ENCODE measurements around the gene FGF7. TPM values are rescaled to one million over a fixed set of nuclear protein-coding genes. Genes with fewer than 3 reads are reported as not detected.

Gene FGF7
- total and polyA plus RNA-seq, 10 of the 15 experiments (the other 5 are each of a cell fraction or from before 2014, with no cell fraction given) = 0.08 TPM; not detected in 9

DNA sequence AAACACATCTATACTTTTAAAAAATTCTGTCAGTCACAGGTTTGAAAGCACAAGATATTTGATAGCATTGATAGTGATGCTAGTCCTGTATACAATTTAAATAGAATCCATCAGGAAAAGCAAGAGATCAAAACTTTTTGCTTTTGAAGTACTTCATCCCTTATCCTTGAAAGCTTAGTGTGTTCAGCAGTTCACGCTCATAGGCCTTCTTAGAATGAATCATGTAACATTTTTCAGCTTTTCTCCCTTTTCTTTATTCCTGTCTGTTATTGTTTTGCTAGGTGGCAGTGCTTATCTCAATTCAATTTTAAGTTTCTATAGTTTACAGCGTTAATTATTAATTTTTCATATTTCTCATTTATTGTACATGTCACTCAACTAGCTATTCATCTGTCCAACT lies 69.1 kb downstream of the FGF7 start (continued):
- TF ChIP-seq ZNF592 (IDR thresholded peaks at IDR 0.05) (no peak), BCLAF1 (IDR thresholded peaks at IDR 0.05) (no peak), SREBF2 (IDR thresholded peaks at IDR 0.05; ENCODE audit: low read length) (no peak)
- TF ChIP-seq, protein P1, sequence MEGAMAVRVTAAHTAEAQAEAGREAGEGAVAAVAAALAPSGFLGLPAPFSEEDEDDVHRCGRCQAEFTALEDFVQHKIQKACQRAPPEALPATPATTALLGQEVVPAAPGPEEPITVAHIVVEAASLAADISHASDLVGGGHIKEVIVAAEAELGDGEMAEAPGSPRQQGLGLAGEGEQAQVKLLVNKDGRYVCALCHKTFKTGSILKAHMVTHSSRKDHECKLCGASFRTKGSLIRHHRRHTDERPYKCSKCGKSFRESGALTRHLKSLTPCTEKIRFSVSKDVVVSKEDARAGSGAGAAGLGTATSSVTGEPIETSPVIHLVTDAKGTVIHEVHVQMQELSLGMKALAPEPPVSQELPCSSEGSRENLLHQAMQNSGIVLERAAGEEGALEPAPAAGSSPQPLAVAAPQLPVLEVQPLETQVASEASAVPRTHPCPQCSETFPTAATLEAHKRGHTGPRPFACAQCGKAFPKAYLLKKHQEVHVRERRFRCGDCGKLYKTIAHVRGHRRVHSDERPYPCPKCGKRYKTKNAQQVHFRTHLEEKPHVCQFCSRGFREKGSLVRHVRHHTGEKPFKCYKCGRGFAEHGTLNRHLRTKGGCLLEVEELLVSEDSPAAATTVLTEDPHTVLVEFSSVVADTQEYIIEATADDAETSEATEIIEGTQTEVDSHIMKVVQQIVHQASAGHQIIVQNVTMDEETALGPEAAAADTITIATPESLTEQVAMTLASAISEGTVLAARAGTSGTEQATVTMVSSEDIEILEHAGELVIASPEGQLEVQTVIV (IDR thresholded peaks at IDR 0.05; ENCODE audit: borderline replicate concordance, partially characterized antibody) = no peak
